Measurements from ENCODE around the gene SYNPO.

Gene SYNPO

DNA sequence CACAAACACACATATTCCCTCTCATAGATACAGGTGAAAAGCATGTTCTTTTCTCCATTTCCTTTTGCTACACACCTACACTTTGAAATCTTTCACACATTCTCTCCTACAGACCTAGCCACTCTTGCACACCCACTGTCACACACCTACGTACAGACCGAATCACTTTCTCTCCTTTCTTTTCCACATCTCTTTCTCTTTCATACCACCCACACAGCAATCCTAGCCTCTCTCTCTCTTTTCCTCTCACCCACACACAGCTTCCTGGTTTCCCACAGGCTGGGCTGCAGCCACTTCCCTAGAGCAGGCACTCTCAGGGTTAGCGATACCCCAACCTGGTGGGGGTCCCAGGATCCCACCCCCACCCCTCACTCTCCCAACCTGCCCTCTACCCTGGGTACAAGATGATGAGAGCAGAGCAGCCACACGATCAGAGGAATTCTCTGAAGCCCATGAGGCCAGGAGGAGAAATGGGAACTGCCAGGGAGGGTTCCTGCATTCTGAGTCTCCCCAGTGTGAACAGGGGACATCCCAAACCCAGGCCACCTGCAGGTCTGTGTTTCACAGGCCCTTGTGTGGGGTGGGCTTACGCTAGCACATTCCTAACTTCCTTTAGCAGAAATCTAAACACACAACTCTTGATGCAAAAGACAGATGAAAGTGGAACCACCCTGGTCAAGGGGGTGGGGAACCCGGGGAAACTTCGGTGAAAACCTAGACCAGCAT, 17.1 kb upstream of the SYNPO start:
- Histone ChIP-seq H3K4me3 (ENCODE audit: low read depth, low read length) (no peak overlapping the region), H3K27me3 (ENCODE audit: control insufficient read depth, insufficient read depth, low read length) (no peaks in the 10 kb centered on the region), H3K36me3 (ENCODE audit: control insufficient read depth, insufficient read depth, low read length) (no peaks in the 10 kb centered on the region), H3K27ac (peak overlapping the region; percentile 51), H3K9ac (no peak overlapping the region), H3K4me2 (ENCODE audit: low read length) (no peak overlapping the region), H3K4me1 (peaks cover 23% of the 10 kb centered on the region), H3K9me3 (ENCODE audit: control insufficient read depth, low read length) (no peaks in the 10 kb centered on the region), H2AFZ (peak overlapping the region; percentile 16), H3K79me2 (peaks cover 18% of the 10 kb centered on the region)
- TF ChIP-seq CTCF (IDR thresholded peaks at IDR 0.05): no peak

DNA sequence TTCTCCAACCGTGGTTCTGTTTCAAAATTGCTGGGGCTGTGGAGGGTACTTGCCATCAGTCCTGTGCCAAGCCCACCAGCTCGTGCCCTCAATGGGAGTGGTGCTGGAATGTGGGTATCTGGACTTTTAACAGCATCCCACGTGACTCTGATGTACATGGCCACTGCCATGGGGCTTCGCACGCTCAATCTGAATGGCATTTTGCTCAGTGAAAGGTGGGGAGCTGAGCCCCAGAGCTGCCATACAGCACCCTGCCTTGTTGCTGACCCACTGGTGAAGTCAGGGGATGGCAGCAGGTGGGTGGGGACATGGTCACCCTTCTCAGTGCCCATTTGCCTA, 16.6 kb upstream of the SYNPO start:
- Histone ChIP-seq H3K27ac (peak overlapping the region; percentile 51), H2AFZ (peak overlapping the region; percentile 61), H3K4me3 (ENCODE audit: low read depth, low read length) (no peak overlapping the region), H3K36me3 (ENCODE audit: control insufficient read depth, insufficient read depth, low read length) (no peaks in the 10 kb centered on the region), H3K27me3 (ENCODE audit: control insufficient read depth, insufficient read depth, low read length) (no peaks in the 10 kb centered on the region), H3K4me2 (ENCODE audit: low read length) (no peak overlapping the region), H3K4me1 (peaks cover 23% of the 10 kb centered on the region), H3K79me2 (peaks cover 18% of the 10 kb centered on the region), H3K9me3 (ENCODE audit: control insufficient read depth, low read length) (no peaks in the 10 kb centered on the region), H3K9ac (no peak overlapping the region)
- no peak for TF ChIP-seq CTCF (IDR thresholded peaks at IDR 0.05)

GRCh38 chr5:150624334-150625163, 15.9 kb upstream of the SYNPO start:
- TF ChIP-seq CTCF (IDR thresholded peaks at IDR 0.05): no peak

GRCh38 chr5:150625164-150625535, 15.3 kb upstream of the SYNPO start:
- peaks cover 23% of the 10 kb centered on the region for H3K4me1 ChIP-seq
- peak overlapping the region; percentile 95 for H2AFZ ChIP-seq
- H3K27ac ChIP-seq: peak overlapping the region; percentile 89
- peak overlapping the region; percentile 79 for H3K4me2 ChIP-seq (ENCODE audit: low read length)
- no peaks in the 10 kb centered on the region for H3K27me3 ChIP-seq (ENCODE audit: control insufficient read depth, insufficient read depth, low read length)
- no peaks in the 10 kb centered on the region for H3K9me3 ChIP-seq (ENCODE audit: control insufficient read depth, low read length)
- TF ChIP-seq CTCF (IDR thresholded peaks at IDR 0.05): no peak
- peak overlapping the region; percentile 77 for H3K9ac ChIP-seq
- peak overlapping the region; percentile 98 for H3K4me3 ChIP-seq (ENCODE audit: low read depth, low read length)
- peaks cover 18% of the 10 kb centered on the region for H3K79me2 ChIP-seq
- H3K36me3 ChIP-seq (ENCODE audit: control insufficient read depth, insufficient read depth, low read length): no peaks in the 10 kb centered on the region

More at GRCh38 chr5:150624334-150625163, 15.9 kb upstream of the SYNPO start:
- Histone ChIP-seq H3K9ac (peak overlapping the region; percentile 77), H3K36me3 (ENCODE audit: control insufficient read depth, insufficient read depth, low read length) (no peaks in the 10 kb centered on the region), H3K9me3 (ENCODE audit: control insufficient read depth, low read length) (no peaks in the 10 kb centered on the region), H2AFZ (peak overlapping the region; percentile 95), H3K4me2 (ENCODE audit: low read length) (peak overlapping the region; percentile 79), H3K27ac (peak overlapping the region; percentile 89), H3K4me3 (ENCODE audit: low read depth, low read length) (peak overlapping the region; percentile 98), H3K4me1 (peaks cover 23% of the 10 kb centered on the region), H3K27me3 (ENCODE audit: control insufficient read depth, insufficient read depth, low read length) (no peaks in the 10 kb centered on the region), H3K79me2 (peaks cover 18% of the 10 kb centered on the region)

Data from parathyroid adenoma (tissue), 2 donors.